SU-DHL-6 (cell line): ENCODE results near the gene RAB6B.

Experiments used
- H2AFZ ChIP-seq: fragments of 200-600 bp; sonication (generic); 2 replicates; pipeline ENCODE4 v1.6.1; 2014; ENCODE audit warnings: low read depth, mild to moderate bottlenecking, moderate library complexity, mixed read lengths, antibody characterized with exemption, low read length; ENCODE audit not compliant: severe bottlenecking
- H3F3A ChIP-seq: fragments of 200-600 bp; shearing (Covaris generic); 2 replicates; pipeline ENCODE4 v1.6.0; 2016; ENCODE audit warnings: antibody characterized with exemption, mild to moderate bottlenecking; ENCODE audit not compliant: insufficient read depth
- H3K27ac ChIP-seq: fragments of 200-600 bp; sonication (generic); 2 replicates; pipeline ENCODE4 v1.5.1; 2016; ENCODE audit warnings: low read depth, mild to moderate bottlenecking, low read length, moderate library complexity, mixed read lengths
- H3K27me3 ChIP-seq: fragments of 200-600 bp; sonication (generic), shearing (Covaris generic); 2 replicates; pipeline ENCODE4 v1.6.0; 2014; ENCODE audit warnings: mild to moderate bottlenecking, low read length
- H3K36me3 ChIP-seq: fragments of 200-600 bp; sonication (generic); 2 replicates; pipeline ENCODE4 v1.6.1; 2014; ENCODE audit warnings: mild to moderate bottlenecking, low read length, mixed read lengths
- H3K4me2 ChIP-seq: fragments of 300-600, 200-600 bp; shearing (Covaris generic), sonication (generic); 2 replicates; pipeline ENCODE4 v1.6.0; 2014; ENCODE audit warnings: low read length, low read depth, mild to moderate bottlenecking; ENCODE audit not compliant: poor library complexity, severe bottlenecking
- H3K4me3 ChIP-seq: fragments of 200-600 bp; sonication (generic); 2 replicates; pipeline ENCODE4 v1.5.1; 2014; ENCODE audit warnings: antibody characterized with exemption, low read length, mild to moderate bottlenecking, mixed read lengths; ENCODE audit not compliant: insufficient read depth, poor library complexity, severe bottlenecking
- H3K79me2 ChIP-seq: fragments of 200-600 bp; sonication (generic); 2 replicates; pipeline ENCODE4 v1.6.1; 2014; ENCODE audit warnings: mild to moderate bottlenecking, low read length, moderate library complexity; ENCODE audit not compliant: insufficient read depth
- H3K9ac ChIP-seq: fragments of 200-600 bp; sonication (generic); 2 replicates; pipeline ENCODE4 v1.7.0; 2014; ENCODE audit warnings: mild to moderate bottlenecking, low read length
- H3K9me2 ChIP-seq: fragments of 200-600 bp; sonication (generic); replicated peaks from 2 replicates; pipeline ENCODE4 v1.6.1; 2014; ENCODE audit warnings: low read length; ENCODE audit not compliant: insufficient read depth
- H3K9me3 ChIP-seq: fragments of 200-600 bp; sonication (generic); 2 replicates; pipeline ENCODE4 v1.6.1; 2014; ENCODE audit warnings: low read length, mixed read lengths; ENCODE audit not compliant: insufficient read depth
- H4K20me1 ChIP-seq: fragments of 200-600 bp; sonication (generic); 2 replicates; pipeline ENCODE4 v1.6.1; 2014; ENCODE audit warnings: low read depth, mild to moderate bottlenecking, antibody characterized with exemption, low read length, moderate library complexity, mixed read lengths
- CTCF ChIP-seq: fragments of 200-600 bp; sonication (generic); IDR thresholded peaks from one replicate; pipeline ENCODE4 v1.5.1; 2017; ENCODE audit warnings: antibody characterized with exemption, mild to moderate bottlenecking, low read length, moderate library complexity; ENCODE audit not compliant: insufficient read depth, poor library complexity, severe bottlenecking
- EZH2phosphoT487 ChIP-seq: fragments of 200-600 bp; sonication (generic), shearing (Covaris generic); conservative IDR thresholded peaks from 2 replicates; pipeline ENCODE4 v1.6.1; 2018; ENCODE audit warnings: mild to moderate bottlenecking, antibody characterized with exemption, low read length, moderate library complexity, mixed read lengths

RAB6B gene

GRCh38 chr3:133895208-133896001, at the start of gene RAB6B:
Gene RAB6B (minus strand): TSS chr3:133895882. CDS start chr3:133895466, 416 bp downstream.
- no peak within 1 kb of the TSS for H3K9ac ChIP-seq
- H3K9me3 ChIP-seq = no peaks in the 10 kb centered on the region
- H3K9me2 ChIP-seq = no peaks in the 10 kb centered on the region
- H3K4me3 ChIP-seq = no peak within 1 kb of the TSS
- H3K27me3 ChIP-seq = no peaks in the 10 kb centered on the region
- no peaks in the 10 kb centered on the region for H3F3A ChIP-seq
- H3K27ac ChIP-seq = no peak within 1 kb of the TSS
- H3K36me3 ChIP-seq = no peaks in the 10 kb centered on the region
- TF ChIP-seq EZH2phosphoT487 = no peak
- TF ChIP-seq CTCF = no peak
- H3K4me2 ChIP-seq = no peak within 1 kb of the TSS
- no peak within 1 kb of the TSS for H2AFZ ChIP-seq
- H4K20me1 ChIP-seq = no peaks in the 10 kb centered on the region
- no peaks in the 10 kb centered on the region for H3K79me2 ChIP-seq

DNA sequence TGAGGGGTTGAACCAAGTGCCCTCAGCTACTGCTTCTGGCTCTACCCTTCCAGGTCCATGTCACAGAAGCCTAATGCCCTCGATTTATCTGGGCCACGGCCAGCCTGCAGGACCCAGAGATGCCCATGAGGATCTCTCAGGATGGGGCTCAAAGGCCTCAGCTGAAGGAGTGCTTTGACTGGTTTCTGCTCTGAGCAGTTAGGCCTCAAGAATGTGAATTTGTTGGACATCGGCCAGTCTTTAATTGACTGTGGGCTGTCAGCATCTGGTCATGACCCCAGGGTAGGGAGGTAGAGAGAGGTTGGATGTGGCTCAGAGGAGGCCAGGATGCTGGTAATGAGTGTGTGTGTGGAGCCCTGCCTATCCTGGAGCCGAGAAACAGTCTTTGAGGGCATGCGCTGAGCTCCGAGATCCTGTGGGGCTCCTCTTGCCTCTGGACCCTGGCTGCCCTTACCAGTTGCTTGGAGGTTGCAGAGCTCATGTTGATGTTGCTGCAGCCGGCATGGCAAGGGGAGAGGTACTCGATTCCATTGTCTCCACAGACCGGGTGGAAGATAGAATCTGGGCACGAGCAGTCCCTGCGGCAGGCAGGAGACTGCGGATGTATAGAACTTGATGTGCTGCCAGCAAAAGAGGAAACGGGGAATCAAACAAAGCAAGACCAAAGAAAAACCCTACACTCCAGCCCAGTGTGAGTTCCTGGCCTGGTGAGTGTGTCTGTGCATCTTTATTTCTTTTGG, 49.1 kb upstream of the RAB6B start:
- Histone ChIP-seq H3K4me2 (no peak overlapping the region), H3K9me2 (no peaks in the 10 kb centered on the region), H3K9me3 (no peaks in the 10 kb centered on the region), H3K27me3 (no peaks in the 10 kb centered on the region), H3K27ac (no peak overlapping the region), H3K36me3 (no peaks in the 10 kb centered on the region), H4K20me1 (no peaks in the 10 kb centered on the region), H3K9ac (no peak overlapping the region), H3F3A (no peaks in the 10 kb centered on the region), H3K79me2 (no peaks in the 10 kb centered on the region), H2AFZ (no peak overlapping the region), H3K4me3 (no peak overlapping the region)
- no peak for TF ChIP-seq EZH2phosphoT487
- no peak for TF ChIP-seq CTCF

GRCh38 chr3:133944181-133944580, 48.5 kb upstream of the RAB6B start:
- Histone ChIP-seq H3K9me2 (no peaks in the 10 kb centered on the region), H3K36me3 (no peaks in the 10 kb centered on the region), H2AFZ (no peak overlapping the region), H3F3A (no peaks in the 10 kb centered on the region), H4K20me1 (no peaks in the 10 kb centered on the region), H3K9me3 (no peaks in the 10 kb centered on the region), H3K4me2 (no peak overlapping the region), H3K4me3 (no peak overlapping the region), H3K79me2 (no peaks in the 10 kb centered on the region), H3K27ac (no peak overlapping the region), H3K27me3 (no peaks in the 10 kb centered on the region), H3K9ac (no peak overlapping the region)
- TF ChIP-seq EZH2phosphoT487 (no peak), CTCF (no peak)
